ENCODE results near the gene RNF128.

The RNF128 gene

DNA sequence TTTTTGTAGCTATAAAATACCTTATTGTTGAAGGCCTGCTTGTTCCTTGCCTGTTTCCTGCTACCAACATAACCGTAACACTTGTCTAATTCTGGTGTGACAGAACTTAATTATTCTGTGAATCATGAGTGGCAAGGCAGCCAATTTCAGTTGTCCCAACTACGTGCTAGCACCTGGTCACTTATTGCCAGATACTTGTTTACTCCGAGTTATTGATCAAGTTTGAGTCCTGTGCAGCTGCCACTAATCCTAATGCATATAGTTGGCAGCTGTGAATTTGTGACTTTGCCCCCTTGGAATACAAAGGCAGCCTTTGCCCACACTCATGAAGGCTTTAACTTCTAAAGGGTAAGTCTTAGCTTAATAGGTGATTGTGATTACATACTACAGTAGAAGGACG is 7.8 kb upstream of the RNF128 start:
- TF ChIP-seq EZH2 (optimal IDR thresholded peaks at IDR 0.05; ENCODE audit: low read depth, low read length) (no peak), EZH2phosphoT487 (IDR thresholded peaks at IDR 0.05; ENCODE audit: low read length) (no peak)
- TF ChIP-seq, protein P1, sequence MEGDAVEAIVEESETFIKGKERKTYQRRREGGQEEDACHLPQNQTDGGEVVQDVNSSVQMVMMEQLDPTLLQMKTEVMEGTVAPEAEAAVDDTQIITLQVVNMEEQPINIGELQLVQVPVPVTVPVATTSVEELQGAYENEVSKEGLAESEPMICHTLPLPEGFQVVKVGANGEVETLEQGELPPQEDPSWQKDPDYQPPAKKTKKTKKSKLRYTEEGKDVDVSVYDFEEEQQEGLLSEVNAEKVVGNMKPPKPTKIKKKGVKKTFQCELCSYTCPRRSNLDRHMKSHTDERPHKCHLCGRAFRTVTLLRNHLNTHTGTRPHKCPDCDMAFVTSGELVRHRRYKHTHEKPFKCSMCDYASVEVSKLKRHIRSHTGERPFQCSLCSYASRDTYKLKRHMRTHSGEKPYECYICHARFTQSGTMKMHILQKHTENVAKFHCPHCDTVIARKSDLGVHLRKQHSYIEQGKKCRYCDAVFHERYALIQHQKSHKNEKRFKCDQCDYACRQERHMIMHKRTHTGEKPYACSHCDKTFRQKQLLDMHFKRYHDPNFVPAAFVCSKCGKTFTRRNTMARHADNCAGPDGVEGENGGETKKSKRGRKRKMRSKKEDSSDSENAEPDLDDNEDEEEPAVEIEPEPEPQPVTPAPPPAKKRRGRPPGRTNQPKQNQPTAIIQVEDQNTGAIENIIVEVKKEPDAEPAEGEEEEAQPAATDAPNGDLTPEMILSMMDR (IDR thresholded peaks at IDR 0.05; ENCODE audit: low read length) = no peak
- H3K36me3 ChIP-seq (replicated peaks; ENCODE audit: insufficient read depth, low read length) = no peaks in the 10 kb centered on the region
- H3K9ac ChIP-seq (ENCODE audit: low read length) = no peak overlapping the region
- no peaks in the 10 kb centered on the region for H3K27me3 ChIP-seq (replicated peaks; ENCODE audit: insufficient read depth, low read length)
- H4K20me1 ChIP-seq (ENCODE audit: insufficient read depth, low read length) = no peaks in the 10 kb centered on the region
- no peak for DNase-seq
- no peak overlapping the region for H3K4me3 ChIP-seq (ENCODE audit: low read length)
- no peaks in the 10 kb centered on the region for H3K9me3 ChIP-seq (replicated peaks; ENCODE audit: insufficient read depth, low read length)
- H3K27ac ChIP-seq (ENCODE audit: low read length) = no peak overlapping the region
- H3K4me2 ChIP-seq (ENCODE audit: low read depth, low read length) = no peak overlapping the region
- H3K9me2 ChIP-seq (replicated peaks; ENCODE audit: insufficient read depth, low read length) = no peaks in the 10 kb centered on the region
- H2AFZ ChIP-seq (ENCODE audit: low read length) = no peak overlapping the region
- no peaks in the 10 kb centered on the region for H3K4me1 ChIP-seq (ENCODE audit: low read length)
- no peaks in the 10 kb centered on the region for H3K79me2 ChIP-seq (ENCODE audit: low read length)
- H3F3A ChIP-seq (ENCODE audit: insufficient read depth, low read length) = no peaks in the 10 kb centered on the region

DNA sequence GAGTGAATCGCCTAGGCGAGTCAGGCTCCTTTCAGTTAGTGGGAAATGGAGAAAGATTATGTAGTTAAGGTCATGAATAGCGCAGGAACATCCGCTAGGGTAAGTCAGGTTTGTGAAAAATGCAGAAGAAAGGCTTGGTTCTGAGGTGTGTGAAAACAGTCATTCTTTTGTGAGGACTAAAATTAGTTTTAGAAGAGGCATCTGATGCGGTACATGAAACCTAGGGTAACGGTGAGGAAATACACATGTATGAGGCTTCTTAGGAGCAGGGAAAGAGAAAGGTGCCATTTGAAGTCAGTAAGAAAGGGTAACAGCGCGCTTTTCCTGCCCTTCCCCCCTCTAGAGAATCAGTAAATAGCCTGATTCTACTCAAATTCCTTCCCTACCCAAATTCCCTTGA is 570 bp upstream of the RNF128 start:
- Histone ChIP-seq H3K36me3 (replicated peaks; ENCODE audit: insufficient read depth, low read length) (no peaks in the 10 kb centered on the region), H3K9ac (ENCODE audit: low read length) (no peak overlapping the region), H3K9me2 (replicated peaks; ENCODE audit: insufficient read depth, low read length) (no peaks in the 10 kb centered on the region), H3K27ac (ENCODE audit: low read length) (no peak overlapping the region), H3K79me2 (ENCODE audit: low read length) (no peaks in the 10 kb centered on the region), H2AFZ (ENCODE audit: low read length) (no peak overlapping the region), H3K4me2 (ENCODE audit: low read depth, low read length) (peak overlapping the region; percentile 21; the same call in 1 of the 2 replicates), H3F3A (ENCODE audit: insufficient read depth, low read length) (no peaks in the 10 kb centered on the region), H3K4me3 (ENCODE audit: low read length) (peak overlapping the region; percentile 17; the same call in 1 of the 2 replicates), H3K9me3 (replicated peaks; ENCODE audit: insufficient read depth, low read length) (no peaks in the 10 kb centered on the region), H3K4me1 (ENCODE audit: low read length) (no peaks in the 10 kb centered on the region), H4K20me1 (ENCODE audit: insufficient read depth, low read length) (no peaks in the 10 kb centered on the region), H3K27me3 (replicated peaks; ENCODE audit: insufficient read depth, low read length) (no peaks in the 10 kb centered on the region)
- TF ChIP-seq EZH2 (optimal IDR thresholded peaks at IDR 0.05; ENCODE audit: low read depth, low read length) (no peak), EZH2phosphoT487 (IDR thresholded peaks at IDR 0.05; ENCODE audit: low read length) (no peak)
- TF ChIP-seq, protein P1 (IDR thresholded peaks at IDR 0.05; ENCODE audit: low read length) = no peak
- DNase-seq = no peak

DNA sequence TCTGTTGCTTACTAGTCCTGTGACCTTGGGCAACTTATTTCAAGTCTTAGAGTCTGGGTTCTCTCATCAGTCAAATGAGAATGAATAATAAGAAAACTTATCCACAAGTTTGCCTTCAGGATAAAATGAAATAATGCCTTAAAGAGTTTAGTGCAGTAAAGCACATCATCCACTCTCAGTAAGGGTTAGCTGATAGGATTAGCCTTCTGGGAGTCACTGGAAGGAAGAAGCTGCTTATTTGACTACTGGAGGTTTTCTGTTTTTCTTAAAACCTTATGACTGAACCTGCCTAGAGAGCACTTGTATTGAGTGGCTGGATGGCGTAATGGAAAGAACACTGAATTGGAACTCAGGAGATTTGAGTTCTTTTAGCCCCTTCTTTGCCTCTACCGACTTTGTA is 1.8 kb downstream of the RNF128 start:
- no peaks in the 10 kb centered on the region for H3K79me2 ChIP-seq (ENCODE audit: low read length)
- no peak overlapping the region for H3K9ac ChIP-seq (ENCODE audit: low read length)
- H3K4me3 ChIP-seq (ENCODE audit: low read length) = no peak overlapping the region
- H3K27ac ChIP-seq (ENCODE audit: low read length) = no peak overlapping the region
- H4K20me1 ChIP-seq (ENCODE audit: insufficient read depth, low read length) = no peaks in the 10 kb centered on the region
- no peaks in the 10 kb centered on the region for H3K36me3 ChIP-seq (replicated peaks; ENCODE audit: insufficient read depth, low read length)
- TF ChIP-seq EZH2 (optimal IDR thresholded peaks at IDR 0.05; ENCODE audit: low read depth, low read length) = no peak
- TF ChIP-seq, protein P1 (IDR thresholded peaks at IDR 0.05; ENCODE audit: low read length) = no peak
- no peak for TF ChIP-seq EZH2phosphoT487 (IDR thresholded peaks at IDR 0.05; ENCODE audit: low read length)
- DNase-seq = no peak
- H3K9me2 ChIP-seq (replicated peaks; ENCODE audit: insufficient read depth, low read length) = no peaks in the 10 kb centered on the region
- no peak overlapping the region for H3K4me2 ChIP-seq (ENCODE audit: low read depth, low read length)
- no peaks in the 10 kb centered on the region for H3K9me3 ChIP-seq (replicated peaks; ENCODE audit: insufficient read depth, low read length)
- H2AFZ ChIP-seq (ENCODE audit: low read length) = no peak overlapping the region
- no peaks in the 10 kb centered on the region for H3K27me3 ChIP-seq (replicated peaks; ENCODE audit: insufficient read depth, low read length)
- H3K4me1 ChIP-seq (ENCODE audit: low read length) = no peaks in the 10 kb centered on the region
- no peaks in the 10 kb centered on the region for H3F3A ChIP-seq (ENCODE audit: insufficient read depth, low read length)

All from MM.1S (cell line).